Right lobe of liver (tissue), 4 donors: ENCODE results near the gene MAPK8.

Experiments
- CTCF ChIP-seq, 4 donors: fragments of 200-600 bp in 3 of 4; fragments of 450-650 bp in 1 of 4; IDR thresholded peaks; one replicate each; pipeline versions ENCODE4 v1.5.1 to v1.8.0; 2016 to 2022; ENCODE audit warnings: antibody characterized with exemption in 4 of 4, mild to moderate bottlenecking in 2 of 4
- POLR2A ChIP-seq: fragments of 450-650 bp; IDR thresholded peaks from one replicate; pipeline ENCODE4 v1.6.1; 2017; ENCODE audit warnings: antibody characterized with exemption, mild to moderate bottlenecking
- donor health status: DM: no; HTN: no; CAD: no.
- donor health status: DM: no; HTN: no; CAD: no.
- donor health status: DM: no; HTN: yes; CAD: no.

GRCh38 chr10:48454302-48455054 is 148.0 kb downstream of the MAPK8 start:
- TF ChIP-seq POLR2A (no peak), CTCF (IDR thresholded peaks at IDR 0.05) (no peak)
